HG03175 (cell line): ENCODE measurements around the gene CYB5R2.
"Not testable (repeated sequence)": the region's sequence is repeated elsewhere in the genome, so short reads cannot be mapped to it uniquely, and the experiment has no call there.

ENCODE experiments used
- ATAC-seq: cut with Tn5 transposase; IDR thresholded peaks from one replicate; pipeline ENCODE4 v1.9.1; 2021; ENCODE audit warnings: mild to moderate bottlenecking, moderate library complexity; ENCODE audit not compliant: unreplicated experiment

The CYB5R2 gene

GRCh38 chr11:7670641-7671040 lies 2.7 kb downstream of the CYB5R2 start:
- no peak for ATAC-seq

GRCh38 chr11:7668911-7669310 lies 4.4 kb downstream of the CYB5R2 start:
- no peak for ATAC-seq

GRCh38 chr11:7668464-7668863 lies 4.8 kb downstream of the CYB5R2 start:
- ATAC-seq, result no peak

- no peak for ATAC-seq
Observed at GRCh38 chr11:7667460-7667859, 5.8 kb downstream of the CYB5R2 start.

- no peak for ATAC-seq
Observed at GRCh38 chr11:7666292-7666866, 6.9 kb downstream of the CYB5R2 start.

GRCh38 chr11:7665473-7666291 lies 7.6 kb downstream of the CYB5R2 start:
- peak; percentile 98 for ATAC-seq

- no peak for ATAC-seq
Observed at GRCh38 chr11:7664867-7665266, 8.4 kb downstream of the CYB5R2 start.

- ATAC-seq, result not testable (repeated sequence)
Observed at GRCh38 chr11:7663531-7663930, 9.8 kb downstream of the CYB5R2 start.

- no peak for ATAC-seq
Observed at GRCh38 chr11:7657306-7658025, 15.8 kb downstream of the CYB5R2 start.

- ATAC-seq, result no peak
Observed at GRCh38 chr11:7656704-7657103, 16.6 kb downstream of the CYB5R2 start.

GRCh38 chr11:7655253-7656217 lies 17.8 kb downstream of the CYB5R2 start:
- ATAC-seq, result no peak

GRCh38 chr11:7654195-7654705 lies 19.1 kb downstream of the CYB5R2 start:
- no peak for ATAC-seq

GRCh38 chr11:7651700-7652099 lies 21.6 kb downstream of the CYB5R2 start:
- ATAC-seq, result no peak

- no peak for ATAC-seq
Observed at GRCh38 chr11:7651140-7651551, 22.2 kb downstream of the CYB5R2 start.

GRCh38 chr11:7648264-7648663 lies 25.0 kb downstream of the CYB5R2 start:
- no peak for ATAC-seq

- no peak for ATAC-seq
Observed at GRCh38 chr11:7646866-7647265, 26.4 kb downstream of the CYB5R2 start.

- ATAC-seq, result no peak
Observed at GRCh38 chr11:7645206-7645605, 28.1 kb downstream of the CYB5R2 start.

GRCh38 chr11:7643314-7643713 lies 30.0 kb downstream of the CYB5R2 start:
- ATAC-seq, result no peak

- no peak for ATAC-seq
Observed at GRCh38 chr11:7642747-7643146, 30.6 kb downstream of the CYB5R2 start.

GRCh38 chr11:7640816-7641215 lies 32.5 kb downstream of the CYB5R2 start:
- no peak for ATAC-seq

GRCh38 chr11:7639643-7640025 lies 33.7 kb downstream of the CYB5R2 start:
- no peak for ATAC-seq
